ENCODE measurements around the gene CRB2.

The CRB2 gene

DNA sequence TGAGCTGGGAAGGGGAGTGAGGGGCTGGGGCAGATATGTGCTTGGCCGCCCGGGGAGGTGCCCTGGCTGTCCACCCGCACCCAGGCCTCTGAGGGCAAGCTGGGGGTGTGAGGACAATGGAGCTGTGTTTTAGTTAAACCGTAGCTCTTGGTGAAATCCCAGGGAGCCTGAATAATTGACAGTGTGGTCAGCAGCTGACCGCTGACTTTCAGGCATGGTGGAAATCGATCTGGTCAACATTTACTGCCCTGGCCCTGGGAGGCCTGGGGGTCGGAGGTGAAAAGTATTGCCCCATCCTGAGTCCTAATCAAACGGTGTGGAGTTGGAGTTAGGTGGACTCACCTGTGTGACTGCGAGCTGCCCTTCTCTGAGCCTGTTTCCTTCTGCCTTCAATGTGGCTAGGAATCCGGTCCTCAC, 31.2 kb upstream of the CRB2 start:
- no peak overlapping the region for H4K8ac ChIP-seq (ENCODE audit: low read depth, low read length)
- H3K27me3 ChIP-seq (ENCODE audit: control insufficient read depth in 3 of 3, insufficient read depth in 3 of 3, low read depth in 1 of 3, low read length in 3 of 3) = peaks cover 0 to 17% (median 0%) of the 10 kb centered on the region in 3 experiments
- H2AFZ ChIP-seq (ENCODE audit: low read length) = peak overlapping the region; percentile 38
- H3K4me2 ChIP-seq (ENCODE audit: insufficient read depth, low read length, poor library complexity, severe bottlenecking) = no peak overlapping the region
- no peak overlapping the region for H2BK5ac ChIP-seq (ENCODE audit: low read length)
- H2BK15ac ChIP-seq (ENCODE audit: low read length) = no peak overlapping the region
- no peak overlapping the region for H2BK12ac ChIP-seq (ENCODE audit: low read length)
- no peak overlapping the region for H3K27ac ChIP-seq (replicated peaks; ENCODE audit: low read length)
- H2BK120ac ChIP-seq (ENCODE audit: low read depth, low read length) = no peak overlapping the region
- no peak for DNase-seq (ENCODE audit: low spot score)
- H3K4me1 ChIP-seq (ENCODE audit: control insufficient read depth in 2 of 2, insufficient read depth in 1 of 2, low read depth in 1 of 2, low read length in 2 of 2) = peaks cover 9 to 10% of the 10 kb centered on the region in 2 donors
- H3K4me3 ChIP-seq (ENCODE audit: low read length in 2 of 2) = no peak overlapping the region
- no peak overlapping the region for H4K91ac ChIP-seq (ENCODE audit: low read depth, low read length, poor library complexity)
- no peak overlapping the region for H3K4ac ChIP-seq (ENCODE audit: low read length)
- H3K9ac ChIP-seq (ENCODE audit: low read depth, low read length, poor library complexity) = peak overlapping the region; percentile 21
- H3K79me1 ChIP-seq (ENCODE audit: low read depth, low read length) = no peaks in the 10 kb centered on the region
- no peaks in the 10 kb centered on the region for H3K9me3 ChIP-seq (replicated peaks in 1 of 2; ENCODE audit: control insufficient read depth in 2 of 2, insufficient read depth in 1 of 2, low read depth in 1 of 2, low read length in 2 of 2)
- H3K36me3 ChIP-seq (replicated peaks in 1 of 2; ENCODE audit: control insufficient read depth in 2 of 2, insufficient read depth in 2 of 2, low read length in 2 of 2) = no peaks in the 10 kb centered on the region
- H2AK5ac ChIP-seq (ENCODE audit: low read depth, low read length) = peak overlapping the region; percentile 6
- peak overlapping the region; percentile 18 for H3K18ac ChIP-seq (ENCODE audit: low read length)
- no CpG with 5 or more reads among the region's 10 CpGs for WGBS, 2 donors (ENCODE audit: extremely low coverage in 2 of 2, insufficient read length in 2 of 2, insufficient replicate concordance in 1 of 2)
- H3K14ac ChIP-seq (ENCODE audit: low read length) = no peak overlapping the region
- no peak overlapping the region for H3K23ac ChIP-seq (ENCODE audit: low read depth, low read length, poor library complexity)

DNA sequence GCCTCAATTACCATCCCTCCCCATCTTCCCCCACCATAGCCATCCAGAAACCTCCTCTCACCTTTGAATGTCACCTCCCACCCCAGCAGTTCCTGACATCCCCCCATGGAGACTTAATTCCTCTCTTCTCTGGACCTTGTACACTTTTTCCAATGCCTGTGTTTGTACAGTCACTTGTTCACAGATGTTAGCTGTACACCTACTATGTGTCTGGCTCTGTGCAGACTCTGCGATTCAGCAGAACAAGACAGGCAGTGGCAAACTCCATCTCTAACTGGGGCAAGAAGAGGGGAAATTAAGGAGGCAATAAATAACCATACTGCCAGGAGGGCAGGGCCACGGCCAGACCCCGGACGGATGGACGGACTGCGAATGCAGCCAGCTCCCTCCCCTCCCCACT, 29.8 kb upstream of the CRB2 start:
- no peak overlapping the region for H3K9ac ChIP-seq (ENCODE audit: low read depth, low read length, poor library complexity)
- no peak for DNase-seq (ENCODE audit: low spot score)
- H2AK5ac ChIP-seq (ENCODE audit: low read depth, low read length) = no peak overlapping the region
- H3K27me3 ChIP-seq (ENCODE audit: control insufficient read depth in 3 of 3, insufficient read depth in 3 of 3, low read depth in 1 of 3, low read length in 3 of 3) = peaks cover 0 to 12% (median 0%) of the 10 kb centered on the region in 3 experiments
- no peak overlapping the region for H2BK5ac ChIP-seq (ENCODE audit: low read length)
- no peak overlapping the region for H3K18ac ChIP-seq (ENCODE audit: low read length)
- H3K27ac ChIP-seq (replicated peaks; ENCODE audit: low read length) = no peak overlapping the region
- H2BK15ac ChIP-seq (ENCODE audit: low read length) = no peak overlapping the region
- no peak overlapping the region for H4K91ac ChIP-seq (ENCODE audit: low read depth, low read length, poor library complexity)
- H3K4me2 ChIP-seq (ENCODE audit: insufficient read depth, low read length, poor library complexity, severe bottlenecking) = no peak overlapping the region
- no peak overlapping the region for H3K23ac ChIP-seq (ENCODE audit: low read depth, low read length, poor library complexity)
- no peak overlapping the region for H2BK12ac ChIP-seq (ENCODE audit: low read length)
- peak overlapping the region; percentile 68 for H2AFZ ChIP-seq (ENCODE audit: low read length)
- whole genome bisulfite sequencing, 2 donors (ENCODE audit: extremely low coverage in 2 of 2, insufficient read length in 2 of 2, insufficient replicate concordance in 1 of 2) = no CpG with 5 or more reads among the region's 6 CpGs
- no peaks in the 10 kb centered on the region for H3K36me3 ChIP-seq (replicated peaks in 1 of 2; ENCODE audit: control insufficient read depth in 2 of 2, insufficient read depth in 2 of 2, low read length in 2 of 2)
- no peak overlapping the region for H3K4me3 ChIP-seq (ENCODE audit: low read length in 2 of 2)
- H4K8ac ChIP-seq (ENCODE audit: low read depth, low read length) = no peak overlapping the region
- H3K4me1 ChIP-seq (ENCODE audit: control insufficient read depth in 2 of 2, insufficient read depth in 1 of 2, low read depth in 1 of 2, low read length in 2 of 2) = peaks cover 9 to 15% of the 10 kb centered on the region in 2 donors
- no peaks in the 10 kb centered on the region for H3K9me3 ChIP-seq (replicated peaks in 1 of 2; ENCODE audit: control insufficient read depth in 2 of 2, insufficient read depth in 1 of 2, low read depth in 1 of 2, low read length in 2 of 2)
- no peak overlapping the region for H3K4ac ChIP-seq (ENCODE audit: low read length)
- no peak overlapping the region for H3K14ac ChIP-seq (ENCODE audit: low read length)
- H3K79me1 ChIP-seq (ENCODE audit: low read depth, low read length) = no peaks in the 10 kb centered on the region
- no peak overlapping the region for H2BK120ac ChIP-seq (ENCODE audit: low read depth, low read length)

DNA sequence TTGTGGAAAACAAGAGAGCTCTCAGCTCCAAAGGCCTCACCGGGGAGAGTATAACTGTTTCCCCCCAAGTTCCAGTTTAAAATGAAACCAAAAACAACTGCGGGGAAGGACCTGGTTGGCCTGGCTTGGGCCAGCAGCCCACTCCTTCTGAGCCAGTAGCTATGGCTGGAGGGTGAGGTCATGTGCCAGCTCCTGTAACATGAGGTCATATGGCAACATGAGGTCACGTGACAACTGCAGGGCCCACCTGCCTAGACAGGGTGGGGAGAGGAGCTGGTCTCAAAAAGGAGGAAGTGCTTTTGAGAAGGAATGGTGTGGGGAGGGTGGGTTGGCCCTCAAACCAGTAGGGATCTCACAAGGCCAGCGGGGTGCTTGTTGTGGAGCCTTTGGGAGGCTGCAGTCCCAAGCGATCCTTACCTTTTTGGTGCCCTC, 29.3 kb upstream of the CRB2 start:
- H3K14ac ChIP-seq (ENCODE audit: low read length) = no peak overlapping the region
- H3K9me3 ChIP-seq (replicated peaks in 1 of 2; ENCODE audit: control insufficient read depth in 2 of 2, insufficient read depth in 1 of 2, low read depth in 1 of 2, low read length in 2 of 2) = no peaks in the 10 kb centered on the region
- H2BK120ac ChIP-seq (ENCODE audit: low read depth, low read length) = no peak overlapping the region
- H2AFZ ChIP-seq (ENCODE audit: low read length) = peak overlapping the region; percentile 68
- no peak overlapping the region for H3K4me2 ChIP-seq (ENCODE audit: insufficient read depth, low read length, poor library complexity, severe bottlenecking)
- H2BK15ac ChIP-seq (ENCODE audit: low read length) = no peak overlapping the region
- H3K4me1 ChIP-seq (ENCODE audit: control insufficient read depth in 2 of 2, insufficient read depth in 1 of 2, low read depth in 1 of 2, low read length in 2 of 2) = peaks cover 9 to 18% of the 10 kb centered on the region in 2 donors
- no peak for DNase-seq (ENCODE audit: low spot score)
- peaks cover 0 to 7% (median 0%) of the 10 kb centered on the region in 3 experiments for H3K27me3 ChIP-seq (ENCODE audit: control insufficient read depth in 3 of 3, insufficient read depth in 3 of 3, low read depth in 1 of 3, low read length in 3 of 3)
- no peaks in the 10 kb centered on the region for H3K36me3 ChIP-seq (replicated peaks in 1 of 2; ENCODE audit: control insufficient read depth in 2 of 2, insufficient read depth in 2 of 2, low read length in 2 of 2)
- no peaks in the 10 kb centered on the region for H3K79me1 ChIP-seq (ENCODE audit: low read depth, low read length)
- H4K91ac ChIP-seq (ENCODE audit: low read depth, low read length, poor library complexity) = no peak overlapping the region
- no peak overlapping the region for H3K27ac ChIP-seq (replicated peaks; ENCODE audit: low read length)
- H3K9ac ChIP-seq (ENCODE audit: low read depth, low read length, poor library complexity) = no peak overlapping the region
- no peak overlapping the region for H3K23ac ChIP-seq (ENCODE audit: low read depth, low read length, poor library complexity)
- no peak overlapping the region for H3K4me3 ChIP-seq (ENCODE audit: low read length in 2 of 2)
- no CpG with 5 or more reads among the region's 5 CpGs for WGBS, 2 donors (ENCODE audit: extremely low coverage in 2 of 2, insufficient read length in 2 of 2, insufficient replicate concordance in 1 of 2)
- H2BK5ac ChIP-seq (ENCODE audit: low read length) = no peak overlapping the region
- H3K18ac ChIP-seq (ENCODE audit: low read length) = no peak overlapping the region
- H4K8ac ChIP-seq (ENCODE audit: low read depth, low read length) = no peak overlapping the region
- no peak overlapping the region for H2AK5ac ChIP-seq (ENCODE audit: low read depth, low read length)
- no peak overlapping the region for H2BK12ac ChIP-seq (ENCODE audit: low read length)
- no peak overlapping the region for H3K4ac ChIP-seq (ENCODE audit: low read length)

DNA sequence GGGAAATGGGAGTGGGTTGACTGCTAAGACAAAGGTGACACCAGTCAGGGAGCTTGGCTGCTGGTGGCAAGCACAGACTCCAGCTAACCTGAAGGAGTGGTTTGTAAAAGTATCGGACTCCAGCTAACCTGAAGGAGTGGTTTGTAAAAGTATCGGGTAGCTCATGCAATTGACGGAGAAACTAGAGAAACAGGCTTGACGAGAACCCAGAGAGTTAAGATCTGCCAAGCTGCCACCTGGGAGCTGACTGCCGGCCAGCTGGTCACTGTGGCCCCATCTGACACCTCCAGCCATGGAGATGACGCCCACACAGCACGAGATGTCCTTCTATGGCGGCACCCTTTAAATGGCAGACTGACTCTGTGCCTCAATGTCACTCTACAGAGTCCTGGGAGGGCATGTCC, 28.3 kb upstream of the CRB2 start:
- H3K79me1 ChIP-seq (ENCODE audit: low read depth, low read length) = no peaks in the 10 kb centered on the region
- H3K4me1 ChIP-seq (ENCODE audit: control insufficient read depth in 2 of 2, insufficient read depth in 1 of 2, low read depth in 1 of 2, low read length in 2 of 2) = peaks cover 9 to 20% of the 10 kb centered on the region in 2 donors
- H2BK5ac ChIP-seq (ENCODE audit: low read length) = no peak overlapping the region
- no peak overlapping the region for H4K8ac ChIP-seq (ENCODE audit: low read depth, low read length)
- H2AK5ac ChIP-seq (ENCODE audit: low read depth, low read length) = no peak overlapping the region
- H3K27me3 ChIP-seq (ENCODE audit: control insufficient read depth in 3 of 3, insufficient read depth in 3 of 3, low read depth in 1 of 3, low read length in 3 of 3) = no peaks in the 10 kb centered on the region
- H3K9ac ChIP-seq (ENCODE audit: low read depth, low read length, poor library complexity) = peak overlapping the region; percentile 38
- H3K23ac ChIP-seq (ENCODE audit: low read depth, low read length, poor library complexity) = no peak overlapping the region
- no peak overlapping the region for H2BK15ac ChIP-seq (ENCODE audit: low read length)
- H3K9me3 ChIP-seq (replicated peaks in 1 of 2; ENCODE audit: control insufficient read depth in 2 of 2, insufficient read depth in 1 of 2, low read depth in 1 of 2, low read length in 2 of 2) = peaks cover 0 to 3% of the 10 kb centered on the region in 2 donors
- no peak for DNase-seq (ENCODE audit: low spot score)
- no peak overlapping the region for H2BK12ac ChIP-seq (ENCODE audit: low read length)
- WGBS, 2 donors (ENCODE audit: extremely low coverage in 2 of 2, insufficient read length in 2 of 2, insufficient replicate concordance in 1 of 2) = no CpG with 5 or more reads among the region's 8 CpGs
- H3K27ac ChIP-seq (replicated peaks; ENCODE audit: low read length) = no peak overlapping the region
- H2AFZ ChIP-seq (ENCODE audit: low read length) = no peak overlapping the region
- no peaks in the 10 kb centered on the region for H3K36me3 ChIP-seq (replicated peaks in 1 of 2; ENCODE audit: control insufficient read depth in 2 of 2, insufficient read depth in 2 of 2, low read length in 2 of 2)
- H3K14ac ChIP-seq (ENCODE audit: low read length) = no peak overlapping the region
- H4K91ac ChIP-seq (ENCODE audit: low read depth, low read length, poor library complexity) = no peak overlapping the region
- H3K4me3 ChIP-seq (ENCODE audit: low read length in 2 of 2) = no peak overlapping the region
- H3K4me2 ChIP-seq (ENCODE audit: insufficient read depth, low read length, poor library complexity, severe bottlenecking) = no peak overlapping the region
- no peak overlapping the region for H3K4ac ChIP-seq (ENCODE audit: low read length)
- no peak overlapping the region for H2BK120ac ChIP-seq (ENCODE audit: low read depth, low read length)
- H3K18ac ChIP-seq (ENCODE audit: low read length) = no peak overlapping the region

All from neuronal stem cell (in vitro differentiated cells).